Measurements from ENCODE around the gene NTRK2. TPM values are rescaled to one million over a fixed set of nuclear protein-coding genes. Genes with fewer than 3 reads are reported as not detected.

The NTRK2 gene
- total RNA-seq, 2 experiments from 2014 or later: 0.02 to 0.05 TPM

GRCh38 chr9:84935528-84936117 lies 266.1 kb downstream of the NTRK2 start:
- H3K27ac Mint-ChIP-seq: no peak overlapping the region
- no peaks in the 10 kb centered on the region for H3K36me3 Mint-ChIP-seq (ENCODE audit: low read depth)
- intact Hi-C loops (cut with micrococcal nuclease): no loop called here
- DNase-seq: no peak
- CTCF ChIA-PET: interaction anchor here (1.1 kb wide), 1 partner anchor 11 kb away, joined by 3 read pairs; no protein-coding TSS in a partner anchor
- no peaks in the 10 kb centered on the region for H3K27me3 Mint-ChIP-seq (ENCODE audit: low read depth)
- H3K9me3 Mint-ChIP-seq: no peaks in the 10 kb centered on the region
- H3K4me3 Mint-ChIP-seq: no peak overlapping the region
- no peaks in the 10 kb centered on the region for H3K4me1 Mint-ChIP-seq (ENCODE audit: low read depth)

GRCh38 chr9:84937180-84937579 lies 267.7 kb downstream of the NTRK2 start:
- no peak for DNase-seq
- no peaks in the 10 kb centered on the region for H3K27me3 Mint-ChIP-seq (ENCODE audit: low read depth)
- CTCF ChIA-PET: no interaction called here
- H3K4me1 Mint-ChIP-seq (ENCODE audit: low read depth): no peaks in the 10 kb centered on the region
- no peak overlapping the region for H3K27ac Mint-ChIP-seq
- H3K36me3 Mint-ChIP-seq (ENCODE audit: low read depth): no peaks in the 10 kb centered on the region
- H3K9me3 Mint-ChIP-seq: no peaks in the 10 kb centered on the region
- H3K4me3 Mint-ChIP-seq: no peak overlapping the region
- intact Hi-C loops (cut with micrococcal nuclease): no loop called here

GRCh38 chr9:84937581-84937980 lies 268.1 kb downstream of the NTRK2 start:
- Mint-ChIP-seq H3K4me3 (no peak overlapping the region), H3K4me1 (ENCODE audit: low read depth) (no peaks in the 10 kb centered on the region), H3K27ac (no peak overlapping the region), H3K36me3 (ENCODE audit: low read depth) (no peaks in the 10 kb centered on the region), H3K9me3 (no peaks in the 10 kb centered on the region), H3K27me3 (ENCODE audit: low read depth) (no peaks in the 10 kb centered on the region)
- intact Hi-C loops (cut with micrococcal nuclease): no loop called here
- CTCF ChIA-PET: no interaction called here
- no peak for DNase-seq

- intact Hi-C loops (cut with micrococcal nuclease): no loop called here
- CTCF ChIA-PET: no interaction called here
- H3K27me3 Mint-ChIP-seq (ENCODE audit: low read depth): no peaks in the 10 kb centered on the region
- no peak overlapping the region for H3K4me3 Mint-ChIP-seq
- no peaks in the 10 kb centered on the region for H3K4me1 Mint-ChIP-seq (ENCODE audit: low read depth)
- DNase-seq: no peak
- H3K27ac Mint-ChIP-seq: no peak overlapping the region
- H3K9me3 Mint-ChIP-seq: no peaks in the 10 kb centered on the region
- no peaks in the 10 kb centered on the region for H3K36me3 Mint-ChIP-seq (ENCODE audit: low read depth)
Measured at GRCh38 chr9:84939774-84940173, 270.2 kb downstream of the NTRK2 start.

GRCh38 chr9:84940294-84940693 lies 270.8 kb downstream of the NTRK2 start:
- intact Hi-C loops (cut with micrococcal nuclease): no loop called here
- H3K4me3 Mint-ChIP-seq: no peak overlapping the region
- DNase-seq: no peak
- no peaks in the 10 kb centered on the region for H3K9me3 Mint-ChIP-seq
- no peaks in the 10 kb centered on the region for H3K4me1 Mint-ChIP-seq (ENCODE audit: low read depth)
- H3K27ac Mint-ChIP-seq: no peak overlapping the region
- CTCF ChIA-PET: no interaction called here
- no peaks in the 10 kb centered on the region for H3K27me3 Mint-ChIP-seq (ENCODE audit: low read depth)
- H3K36me3 Mint-ChIP-seq (ENCODE audit: low read depth): no peaks in the 10 kb centered on the region

GRCh38 chr9:84941792-84942191 lies 272.3 kb downstream of the NTRK2 start:
- intact Hi-C loops (cut with micrococcal nuclease): no loop called here
- H3K9me3 Mint-ChIP-seq: no peaks in the 10 kb centered on the region
- no peak overlapping the region for H3K4me3 Mint-ChIP-seq
- no peak for DNase-seq
- CTCF ChIA-PET: no interaction called here
- H3K4me1 Mint-ChIP-seq (ENCODE audit: low read depth): no peaks in the 10 kb centered on the region
- H3K36me3 Mint-ChIP-seq (ENCODE audit: low read depth): no peaks in the 10 kb centered on the region
- H3K27ac Mint-ChIP-seq: no peak overlapping the region
- H3K27me3 Mint-ChIP-seq (ENCODE audit: low read depth): peaks cover 2% of the 10 kb centered on the region

GRCh38 chr9:84943482-84944050 lies 274.0 kb downstream of the NTRK2 start:
- CTCF ChIA-PET: no interaction called here
- no peaks in the 10 kb centered on the region for H3K4me1 Mint-ChIP-seq (ENCODE audit: low read depth)
- no peaks in the 10 kb centered on the region for H3K36me3 Mint-ChIP-seq (ENCODE audit: low read depth)
- H3K4me3 Mint-ChIP-seq: no peak overlapping the region
- no peak overlapping the region for H3K27ac Mint-ChIP-seq
- no peaks in the 10 kb centered on the region for H3K9me3 Mint-ChIP-seq
- no peak for DNase-seq
- peaks cover 2% of the 10 kb centered on the region for H3K27me3 Mint-ChIP-seq (ENCODE audit: low read depth)
- intact Hi-C loops (cut with micrococcal nuclease): no loop called here

- H3K9me3 Mint-ChIP-seq: no peaks in the 10 kb centered on the region
- no peaks in the 10 kb centered on the region for H3K36me3 Mint-ChIP-seq (ENCODE audit: low read depth)
- H3K27me3 Mint-ChIP-seq (ENCODE audit: low read depth): peaks cover 5% of the 10 kb centered on the region
- no peak overlapping the region for H3K27ac Mint-ChIP-seq
- no peak overlapping the region for H3K4me3 Mint-ChIP-seq
- no peak for DNase-seq
- no peaks in the 10 kb centered on the region for H3K4me1 Mint-ChIP-seq (ENCODE audit: low read depth)
- CTCF ChIA-PET: interaction anchor here (1.1 kb wide), 1 partner anchor 10 kb away, joined by 3 read pairs; no protein-coding TSS in a partner anchor
- intact Hi-C loops (cut with micrococcal nuclease): no loop called here
Measured at GRCh38 chr9:84945878-84946538, 276.5 kb downstream of the NTRK2 start.

- no peaks in the 10 kb centered on the region for H3K4me1 Mint-ChIP-seq (ENCODE audit: low read depth)
- no peaks in the 10 kb centered on the region for H3K9me3 Mint-ChIP-seq
- CTCF ChIA-PET: no interaction called here
- DNase-seq: no peak
- intact Hi-C loops (cut with micrococcal nuclease): no loop called here
- no peak overlapping the region for H3K27ac Mint-ChIP-seq
- peaks cover 5% of the 10 kb centered on the region for H3K27me3 Mint-ChIP-seq (ENCODE audit: low read depth)
- no peaks in the 10 kb centered on the region for H3K36me3 Mint-ChIP-seq (ENCODE audit: low read depth)
- no peak overlapping the region for H3K4me3 Mint-ChIP-seq
Measured at GRCh38 chr9:84947412-84947972, 278.0 kb downstream of the NTRK2 start.

- intact Hi-C loops (cut with micrococcal nuclease): no loop called here
- Mint-ChIP-seq H3K9me3 (no peaks in the 10 kb centered on the region), H3K27me3 (ENCODE audit: low read depth) (peaks cover 11% of the 10 kb centered on the region), H3K27ac (no peak overlapping the region), H3K4me1 (ENCODE audit: low read depth) (no peaks in the 10 kb centered on the region), H3K36me3 (ENCODE audit: low read depth) (no peaks in the 10 kb centered on the region), H3K4me3 (no peak overlapping the region)
- no peak for DNase-seq
- CTCF ChIA-PET: no interaction called here
Measured at GRCh38 chr9:84949258-84949657, 279.7 kb downstream of the NTRK2 start.

GRCh38 chr9:84949971-84950370 lies 280.4 kb downstream of the NTRK2 start:
- Mint-ChIP-seq H3K27ac (no peak overlapping the region), H3K36me3 (ENCODE audit: low read depth) (no peaks in the 10 kb centered on the region), H3K27me3 (ENCODE audit: low read depth) (peaks cover 16% of the 10 kb centered on the region), H3K4me1 (ENCODE audit: low read depth) (no peaks in the 10 kb centered on the region), H3K9me3 (no peaks in the 10 kb centered on the region), H3K4me3 (no peak overlapping the region)
- CTCF ChIA-PET: no interaction called here
- DNase-seq: no peak
- intact Hi-C loops (cut with micrococcal nuclease): loop anchor here (5.0 kb wide), 1 partner anchor 548 kb away; no protein-coding TSS in a partner anchor

- intact Hi-C loops (cut with micrococcal nuclease): loop anchor here (5.0 kb wide), 1 partner anchor 549 kb away; no protein-coding TSS in a partner anchor
- Mint-ChIP-seq H3K4me3 (no peak overlapping the region), H3K27me3 (ENCODE audit: low read depth) (peaks cover 17% of the 10 kb centered on the region)
Measured at GRCh38 chr9:84950879-84951811, 281.6 kb downstream of the NTRK2 start.

More at GRCh38 chr9:84950879-84951811, 281.6 kb downstream of the NTRK2 start:
- Mint-ChIP-seq H3K9me3 (no peaks in the 10 kb centered on the region), H3K4me1 (ENCODE audit: low read depth) (no peaks in the 10 kb centered on the region), H3K27ac (no peak overlapping the region), H3K36me3 (ENCODE audit: low read depth) (no peaks in the 10 kb centered on the region)
- CTCF ChIA-PET: no interaction called here
- no peak for DNase-seq
